Gastrocnemius medialis (tissue), 4 donors: ENCODE measurements around the gene FAM118A. TPM values are rescaled to one million over a fixed set of nuclear protein-coding genes. Genes with fewer than 3 reads are reported as not detected.

ENCODE experiments used
- ATAC-seq, 2 donors: fragments of 150-250 bp; one replicate each; pipeline ENCODE4 v1.9.1; 2016
- DNase-seq, 2 donors: peaks; one replicate each; pipeline ENCODE4 v3.0.0-alpha.2; 2019
- H3K27ac ChIP-seq, 4 donors: fragments of 200-600 bp; sonication (generic); 1 replicate in 1 of 4; 2 replicates in 3 of 4; pipeline ENCODE4 v1.5.1; 2016 to 2018; ENCODE audit warnings: mild to moderate bottlenecking in 2 of 4, moderate library complexity in 1 of 4
- H3K27me3 ChIP-seq, 3 donors: fragments of 200-600 bp; sonication (generic) in 2 of 3; 1 replicate in 1 of 3; 2 replicates in 2 of 3; pipeline versions ENCODE4 v1.5.1 to v1.6.0; 2016 to 2019; ENCODE audit warnings: mild to moderate bottlenecking in 1 of 3, moderate library complexity in 1 of 3
- H3K36me3 ChIP-seq, 2 donors: fragments of 200-600 bp; sonication (generic) in 1 of 2; one replicate each; pipeline ENCODE4 v1.5.1; 2017 to 2018
- H3K4me1 ChIP-seq, 2 donors: fragments of 200-600 bp; sonication (generic) in 1 of 2; one replicate each; pipeline ENCODE4 v1.5.1; 2016 to 2017; ENCODE audit warnings: mild to moderate bottlenecking in 2 of 2
- H3K4me3 ChIP-seq, 4 donors: fragments of 200-600 bp; sonication (generic) in 3 of 4; 1 replicate in 1 of 4; 2 replicates in 3 of 4; pipeline ENCODE4 v1.5.1; 2016 to 2019; ENCODE audit warnings: mild to moderate bottlenecking in 2 of 4
- H3K9me3 ChIP-seq, 3 donors: fragments of 200-600 bp; sonication (generic) in 2 of 3; 1 replicate in 1 of 3; 2 replicates in 2 of 3; pipeline ENCODE4 v1.5.1; 2016 to 2019
- CTCF ChIP-seq, 5 experiments: fragments of 450-650 bp in 3 of 5; fragments of 200-600 bp in 2 of 5; sonication (generic) in 2 of 5; IDR thresholded peaks in 4 of 5; conservative IDR thresholded peaks in 1 of 5; 1 replicate in 4 of 5; 2 replicates in 1 of 5; pipeline ENCODE4 v1.5.1; 2016 to 2019; ENCODE audit warnings: antibody characterized with exemption in 5 of 5, mild to moderate bottlenecking in 3 of 5, moderate library complexity in 3 of 5
- POLR2A ChIP-seq, 2 donors: fragments of 450-650 bp; IDR thresholded peaks; one replicate each; pipeline ENCODE4 v1.6.1; 2017; ENCODE audit warnings: antibody characterized with exemption in 2 of 2, mild to moderate bottlenecking in 2 of 2, moderate library complexity in 2 of 2
- in situ Hi-C, 4 donors: fragments of 200-750 bp; cut with MboI; loops; one replicate each; pipeline versions ENCODE4 v1.15.0 to v1.8.0; 2017; ENCODE audit warnings: low sequenced_read_pairs in 4 of 4
- intact Hi-C: fragments of 100-400 bp; cut with DNase I; formaldehyde crosslinking; loops from one replicate; pipeline ENCODE4 v1.15.1; 2023; ENCODE audit warnings: low total_unique reads
- total RNA-seq, 4 donors: library from RNA; depleted of rRNA; stranded (reverse); fragments of >200 nt; gene quantifications; one replicate each; pipeline versions ENCODE4 v1.1.0 to v1.2.3, GENCODE V29; 2016

FAM118A gene
- total RNA-seq, 4 donors from 2014 or later: 4.1 to 30.0 (median 24.2) TPM

- ATAC-seq (peak; percentile 64 to 68), DNase-seq (peak; percentile 64 to 95)
- Histone ChIP-seq H3K4me3 (no peak overlapping the region), H3K27me3 (no peaks in the 10 kb centered on the region), H3K27ac (peak overlapping the region; percentile 88 to 91 (median 90)), H3K9me3 (no peaks in the 10 kb centered on the region), H3K36me3 (peaks cover 0 to 20% of the 10 kb centered on the region in 2 donors), H3K4me1 (peaks cover 68 to 71% of the 10 kb centered on the region in 2 donors)
- TF ChIP-seq CTCF (IDR thresholded peaks at IDR 0.05 in 4 of 5, conservative IDR thresholded peaks at IDR 0.05 in 1 of 5) (peak; percentile 49 to 67 (median 54)), POLR2A (IDR thresholded peaks at IDR 0.05) (peak; percentile 24 to 42)
- intact Hi-C loops: loop anchor here (2.0 kb wide), 1 partner anchor 44 kb away; no protein-coding TSS in a partner anchor
- in situ Hi-C loops: no loop called here
Measured at GRCh38 chr22:45335021-45335818, 25.5 kb downstream of the FAM118A start.

GRCh38 chr22:45335854-45336522 lies 26.3 kb downstream of the FAM118A start:
- no peak overlapping the region for H3K4me3 ChIP-seq
- DNase-seq: no peak
- no peak for TF ChIP-seq POLR2A (IDR thresholded peaks at IDR 0.05)
- TF ChIP-seq CTCF (IDR thresholded peaks at IDR 0.05 in 4 of 5, conservative IDR thresholded peaks at IDR 0.05 in 1 of 5): no peak
- H3K27ac ChIP-seq: peak overlapping the region; percentile 88 to 91 (median 90)
- no peaks in the 10 kb centered on the region for H3K9me3 ChIP-seq
- peaks cover 63 to 70% of the 10 kb centered on the region in 2 donors for H3K4me1 ChIP-seq
- H3K36me3 ChIP-seq: peaks cover 0 to 20% of the 10 kb centered on the region in 2 donors
- intact Hi-C loops (loop anchor here (2.0 kb wide), 2 partner anchors 45 to 65 kb away; no protein-coding TSS in a partner anchor), in situ Hi-C loops (no loop called here)
- ATAC-seq: no peak
- H3K27me3 ChIP-seq: no peaks in the 10 kb centered on the region

GRCh38 chr22:45336971-45337431 lies 27.3 kb downstream of the FAM118A start:
- peak; percentile 12 to 20 for ATAC-seq
- H3K36me3 ChIP-seq: peaks cover 0 to 25% of the 10 kb centered on the region in 2 donors
- no peaks in the 10 kb centered on the region for H3K9me3 ChIP-seq
- TF ChIP-seq POLR2A (IDR thresholded peaks at IDR 0.05) (no peak), CTCF (IDR thresholded peaks at IDR 0.05 in 4 of 5, conservative IDR thresholded peaks at IDR 0.05 in 1 of 5) (no peak)
- H3K27me3 ChIP-seq: no peaks in the 10 kb centered on the region
- H3K27ac ChIP-seq: peak overlapping the region; percentile 88 to 91 (median 90)
- H3K4me1 ChIP-seq: peaks cover 53 to 62% of the 10 kb centered on the region in 2 donors
- DNase-seq: peak; percentile 60 to 85
- intact Hi-C loops (loop anchor here (1.0 to 2.0 kb wide), 2 partner anchors 66 to 98 kb away; no protein-coding TSS in a partner anchor), in situ Hi-C loops (no loop called here)
- peak overlapping the region in 1 of 4 donors; percentile 23 for H3K4me3 ChIP-seq

GRCh38 chr22:45337536-45337935 lies 27.8 kb downstream of the FAM118A start:
- in situ Hi-C loops: no loop called here
- no peak for DNase-seq
- peaks cover 47 to 56% of the 10 kb centered on the region in 2 donors for H3K4me1 ChIP-seq

More at GRCh38 chr22:45337536-45337935, 27.8 kb downstream of the FAM118A start:
- peak overlapping the region; percentile 88 to 91 (median 90) for H3K27ac ChIP-seq
- no peaks in the 10 kb centered on the region for H3K9me3 ChIP-seq
- peaks cover 0 to 28% of the 10 kb centered on the region in 2 donors for H3K36me3 ChIP-seq
- H3K27me3 ChIP-seq: no peaks in the 10 kb centered on the region
- ATAC-seq: no peak
- intact Hi-C loops: loop anchor here (1.0 to 2.0 kb wide), 2 partner anchors 67 to 98 kb away; no protein-coding TSS in a partner anchor
- no peak overlapping the region for H3K4me3 ChIP-seq
- TF ChIP-seq CTCF (IDR thresholded peaks at IDR 0.05 in 4 of 5, conservative IDR thresholded peaks at IDR 0.05 in 1 of 5) (no peak), POLR2A (IDR thresholded peaks at IDR 0.05) (no peak)
